Measurements from ENCODE around the gene ATOX1.

DNA sequence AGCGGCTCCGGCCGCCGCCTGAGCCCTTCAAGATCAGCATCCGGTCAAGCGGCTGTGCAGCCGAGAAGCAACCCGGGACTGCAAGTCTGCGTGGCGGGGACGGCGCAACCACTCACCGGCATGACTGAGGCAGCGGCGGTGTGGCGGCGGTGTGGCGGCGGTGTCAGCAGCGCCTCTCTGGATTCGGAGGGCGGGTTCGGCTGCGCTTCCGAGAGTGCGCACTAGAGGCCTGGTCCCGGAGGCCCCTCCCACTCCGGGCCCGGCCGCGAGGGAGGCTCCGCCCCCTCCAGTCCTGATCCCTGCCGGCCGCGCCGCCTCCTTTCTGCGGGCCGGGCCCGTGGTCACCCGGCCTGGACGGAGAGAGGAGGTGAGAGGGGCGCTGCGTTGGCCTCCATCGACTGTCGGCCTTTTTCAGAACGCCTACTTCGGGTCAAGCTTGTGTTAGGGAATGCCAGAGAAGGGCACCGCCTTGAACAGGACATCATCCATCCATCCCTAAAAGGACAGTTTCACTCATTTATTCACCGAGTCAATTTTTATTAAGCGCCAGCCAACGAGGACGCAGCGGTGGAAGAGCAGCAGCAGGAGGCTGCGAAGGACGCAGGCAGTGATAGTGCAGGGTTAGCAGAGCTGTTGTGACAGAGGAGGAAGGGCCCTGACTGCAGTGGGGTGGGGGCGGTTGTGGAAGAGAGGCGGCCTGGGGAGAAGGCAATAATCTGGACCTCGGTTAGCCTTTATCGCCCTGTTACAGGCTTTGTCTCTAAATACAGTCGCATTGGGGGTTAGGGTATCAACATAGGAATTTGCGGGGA is at the start of gene ATOX1:
- TF ChIP-seq CTCF (IDR thresholded peaks at IDR 0.05): peak in 5 of 6 experiments; percentile 15 to 56 (median 41)
- TF ChIP-seq POLR2A (IDR thresholded peaks at IDR 0.05): peak in 3 of 4 donors; percentile 9 to 91 (median 87)

Measured in esophagus squamous epithelium (tissue), 4 donors.